Body of pancreas (tissue), 4 donors: Measurements from ENCODE around the gene KIF15. TPM values are rescaled to one million over a fixed set of nuclear protein-coding genes. Genes with fewer than 3 reads are reported as not detected.

Experiments used
- ATAC-seq: fragments of 150-250 bp; one replicate; pipeline ENCODE4 v1.9.1; 2016
- DNase-seq, 4 donors: peaks; one replicate each; pipeline ENCODE4 v3.0.0-alpha.2; 2019
- H3K27ac ChIP-seq, 4 donors: fragments of 200-600 bp; sonication (generic); 1 replicate in 3 of 4; 2 replicates in 1 of 4; pipeline versions ENCODE4 v1.5.1 to v1.6.1; 2016 to 2019; ENCODE audit warnings: mild to moderate bottlenecking in 1 of 4, mixed read lengths in 1 of 4, moderate library complexity in 1 of 4
- H3K27me3 ChIP-seq, 2 donors: fragments of 200-600 bp; sonication (generic); one replicate each; pipeline ENCODE4 v1.6.0; 2016; ENCODE audit warnings: mild to moderate bottlenecking in 1 of 2
- H3K36me3 ChIP-seq, 2 donors: fragments of 200-600 bp; sonication (generic); replicated peaks in 1 of 2; 2 replicates each; pipeline ENCODE4 v1.5.1; 2016; ENCODE audit warnings: low read depth in 2 of 2; ENCODE audit not compliant: insufficient read depth in 1 of 2
- H3K4me1 ChIP-seq: fragments of 200-600 bp; sonication (generic); one replicate; pipeline ENCODE4 v1.6.0; 2016
- H3K4me3 ChIP-seq, 2 donors: fragments of 200-600 bp; sonication (generic); 1 replicate in 1 of 2; 2 replicates in 1 of 2; pipeline ENCODE4 v1.5.1; 2016 to 2019
- H3K9me3 ChIP-seq, 3 donors: fragments of 200-600 bp; sonication (generic); 1 replicate in 2 of 3; 2 replicates in 1 of 3; pipeline ENCODE4 v1.5.1; 2016
- POLR2A ChIP-seq, 3 donors: fragments of 450-650 bp; IDR thresholded peaks; one replicate each; pipeline ENCODE4 v1.6.1; 2016; ENCODE audit warnings: antibody characterized with exemption in 3 of 3, mild to moderate bottlenecking in 2 of 3
- WGBS, 2 donors: methylation state at CpG; one replicate each; pipeline ENCODE4 v1.1.5; 2017; 5-methylcytosine and 5-hydroxymethylcytosine counted together
- intact Hi-C: fragments of 100-400 bp; cut with DNase I; formaldehyde crosslinking; loops from one replicate; pipeline ENCODE4 v1.15.1; 2023
- microRNA counts, 2 donors: library from miRNA; unstranded; fragments of <30 nt; microRNA quantifications; one replicate each; lab custom pipeline; 2017
- total RNA-seq, 2 donors: library from RNA; depleted of rRNA; stranded (reverse); fragments of >200 nt; gene quantifications; one replicate each; pipeline ENCODE4 v1.1.0, GENCODE V29; 2016
- TF ChIP-seq, protein P1 (sequence below), 7 experiments: fragments of 450-650 bp in 4 of 7; fragments of 200-600 bp in 3 of 7; sonication (generic) in 3 of 7; IDR thresholded peaks; one replicate each; pipeline ENCODE4 v1.5.1; 2016 to 2019; ENCODE audit warnings: antibody characterized with exemption in 7 of 7

Gene KIF15
- total RNA-seq, 2 donors from 2014 or later: 0.78 TPM; not detected in 1

DNA sequence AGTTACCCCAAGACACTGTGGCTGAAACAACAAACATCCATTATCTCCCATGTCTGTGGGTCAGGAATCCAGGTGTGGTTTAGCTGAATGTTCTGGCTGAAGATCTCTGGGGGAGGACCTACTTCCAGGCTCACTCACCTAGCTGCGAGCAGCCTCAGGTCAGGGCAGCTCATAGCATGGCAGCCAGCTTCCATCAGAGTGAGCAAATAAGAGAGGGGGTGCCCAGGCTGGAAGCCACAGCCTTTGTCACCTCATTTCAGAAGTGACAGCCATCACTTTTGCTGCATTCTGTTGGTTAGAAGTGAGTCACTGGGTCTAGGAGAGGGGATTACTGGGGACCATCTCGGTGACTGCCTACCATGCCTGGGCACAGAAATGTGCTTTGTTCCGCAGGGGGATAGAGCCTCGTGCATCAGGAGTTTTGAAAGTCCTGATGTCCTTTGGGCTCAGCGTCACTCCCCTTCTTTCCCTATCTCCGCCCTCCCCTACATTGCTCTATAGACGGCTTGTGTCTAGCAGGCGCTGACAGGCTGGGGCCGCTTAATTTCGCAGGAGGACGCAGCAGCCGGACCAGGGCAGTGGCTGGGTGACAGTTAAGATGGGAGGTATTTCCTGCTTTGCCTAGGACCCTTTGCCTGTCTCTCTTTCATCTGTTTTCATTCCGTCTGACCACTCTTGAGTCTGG is 138.2 kb downstream of the KIF15 start:
- TF ChIP-seq POLR2A (IDR thresholded peaks at IDR 0.05): no peak
- TF ChIP-seq, protein P1, sequence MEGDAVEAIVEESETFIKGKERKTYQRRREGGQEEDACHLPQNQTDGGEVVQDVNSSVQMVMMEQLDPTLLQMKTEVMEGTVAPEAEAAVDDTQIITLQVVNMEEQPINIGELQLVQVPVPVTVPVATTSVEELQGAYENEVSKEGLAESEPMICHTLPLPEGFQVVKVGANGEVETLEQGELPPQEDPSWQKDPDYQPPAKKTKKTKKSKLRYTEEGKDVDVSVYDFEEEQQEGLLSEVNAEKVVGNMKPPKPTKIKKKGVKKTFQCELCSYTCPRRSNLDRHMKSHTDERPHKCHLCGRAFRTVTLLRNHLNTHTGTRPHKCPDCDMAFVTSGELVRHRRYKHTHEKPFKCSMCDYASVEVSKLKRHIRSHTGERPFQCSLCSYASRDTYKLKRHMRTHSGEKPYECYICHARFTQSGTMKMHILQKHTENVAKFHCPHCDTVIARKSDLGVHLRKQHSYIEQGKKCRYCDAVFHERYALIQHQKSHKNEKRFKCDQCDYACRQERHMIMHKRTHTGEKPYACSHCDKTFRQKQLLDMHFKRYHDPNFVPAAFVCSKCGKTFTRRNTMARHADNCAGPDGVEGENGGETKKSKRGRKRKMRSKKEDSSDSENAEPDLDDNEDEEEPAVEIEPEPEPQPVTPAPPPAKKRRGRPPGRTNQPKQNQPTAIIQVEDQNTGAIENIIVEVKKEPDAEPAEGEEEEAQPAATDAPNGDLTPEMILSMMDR (IDR thresholded peaks at IDR 0.05): no peak
- H3K36me3 ChIP-seq: no peaks in the 10 kb centered on the region
- DNase-seq (no peak), ATAC-seq (no peak)
- intact Hi-C loops: no loop called here
- H3K9me3 ChIP-seq: no peaks in the 10 kb centered on the region
- no peaks in the 10 kb centered on the region for H3K4me1 ChIP-seq
- no peak overlapping the region for H3K4me3 ChIP-seq
- H3K27me3 ChIP-seq: no peaks in the 10 kb centered on the region
- no peak overlapping the region for H3K27ac ChIP-seq
- WGBS, 2 donors: 55 to 56% methylated on average over 12 to 13 of the region's 13 CpGs

DNA sequence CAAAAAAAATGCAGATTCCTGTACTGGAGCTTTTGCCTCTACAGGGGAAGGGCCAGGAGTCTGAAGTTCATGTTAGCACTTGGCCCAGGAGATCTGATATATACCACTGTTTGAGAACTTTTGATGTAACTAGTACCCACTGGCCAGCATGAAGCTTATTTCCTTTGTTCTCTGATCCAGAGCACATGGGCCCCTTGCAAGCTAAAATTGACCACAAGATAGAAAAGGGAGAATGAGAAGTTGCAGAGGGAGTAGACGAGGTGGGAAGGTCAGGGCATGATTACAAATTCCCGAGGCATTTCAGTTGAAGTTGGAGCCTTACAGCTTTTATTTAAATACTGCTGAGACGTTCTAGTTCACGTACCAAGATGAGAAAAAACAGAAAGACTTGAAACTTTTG is 141.0 kb downstream of the KIF15 start:
- no peak for DNase-seq
- no peak for ATAC-seq
- H3K9me3 ChIP-seq: no peaks in the 10 kb centered on the region
- no peaks in the 10 kb centered on the region for H3K36me3 ChIP-seq
- H3K27ac ChIP-seq: no peak overlapping the region
- no peak overlapping the region for H3K4me3 ChIP-seq
- TF ChIP-seq, protein P1 (IDR thresholded peaks at IDR 0.05): no peak
- no peak for TF ChIP-seq POLR2A (IDR thresholded peaks at IDR 0.05)
- WGBS, 2 donors: 36 to 38% methylated on average over 4 of the region's 4 CpGs
- intact Hi-C loops: no loop called here
- no peaks in the 10 kb centered on the region for H3K27me3 ChIP-seq
- no peaks in the 10 kb centered on the region for H3K4me1 ChIP-seq

MicroRNAs within 50 kb of the gene (microRNA counts, 767-probe panel; counts per million panel counts)
- 0 to 736 counts per million in 2 donors for microRNA hsa-miR-564 (lab: Ali Mortazavi, UCI)

Other genes starting within 250 kb of the KIF15 start
- gene ZKSCAN7, start 206.6 kb upstream of the KIF15 start, total RNA-seq: 1 to 10 TPM; 3.3 to 7.0 TPM
- 1 to 10 TPM; 2.1 to 6.3 TPM for gene ZNF660, start 176.8 kb upstream of the KIF15 start, total RNA-seq
- gene ZNF197, start 136.8 kb upstream of the KIF15 start, total RNA-seq: 10 to 100 TPM; 10.9 to 17.1 TPM
- gene ZNF35, start 113.1 kb upstream of the KIF15 start, total RNA-seq: 1 to 10 TPM; 3.1 to 7.9 TPM
- gene ZNF502, start 49.1 kb upstream of the KIF15 start, total RNA-seq: 1 to 10 TPM; 2.3 TPM
- gene ZNF501, start 32.2 kb upstream of the KIF15 start, total RNA-seq: 1 to 10 TPM; 3.1 to 7.6 TPM
- gene KIAA1143, start 175 bp upstream of the KIF15 start, total RNA-seq: 10 to 100 TPM; 10.5 to 13.7 TPM
- gene TMEM42, start 100.1 kb downstream of the KIF15 start, total RNA-seq: 10 to 100 TPM; 14.3 to 18.1 TPM
- gene TGM4, start 112.8 kb downstream of the KIF15 start, total RNA-seq: not detected
- gene ZDHHC3, start 214.4 kb downstream of the KIF15 start, total RNA-seq: 10 to 100 TPM; 32.2 to 32.3 TPM
- gene EXOSC7, start 214.4 kb downstream of the KIF15 start, total RNA-seq: 10 to 100 TPM; 18.2 to 33.6 TPM